A673 (cell line): Measurements from ENCODE around the gene INPP4B. TPM values are rescaled to one million over a fixed set of nuclear protein-coding genes. Genes with fewer than 3 reads are reported as not detected.

Experiments used
- BruUV-seq: library from RNA; stranded (reverse); fragments of 400-500 nt; replicated peaks from 2 replicates; lab custom pipeline; 2021; lab: Mats Ljungman, UMichigan
- CTCF ChIA-PET: fragments of 300-600 bp; sonication (Branson Sonifier 250); formaldehyde crosslinking; loops from one replicate; lab custom pipeline; 2022; ENCODE audit warnings: antibody characterized with exemption; lab: Charles Lee
- POLR2A ChIA-PET: fragments of 300-600 bp; sonication (Branson Sonifier 250); formaldehyde crosslinking; loops from one replicate; lab custom pipeline; 2022; ENCODE audit warnings: antibody characterized with exemption; ENCODE audit not compliant: low non-redundant PET; lab: Charles Lee
- DNase-seq: peaks from one replicate; pipeline ENCODE4 v3.0.0-alpha.2; 2015; ENCODE audit warnings: low spot score
- H3K27ac ChIP-seq: fragments of 200-600 bp; sonication (generic); 2 replicates; pipeline ENCODE4 v1.5.1; 2016; ENCODE audit warnings: mixed run types, low read depth, mild to moderate bottlenecking, mixed read lengths, antibody characterized with exemption, low read length; ENCODE audit not compliant: poor library complexity, severe bottlenecking
- H3K27me3 ChIP-seq: fragments of 200-600 bp; sonication (generic); replicated peaks from 2 replicates; pipeline ENCODE4 v1.6.1; 2017; ENCODE audit warnings: mixed run types, low read depth, mild to moderate bottlenecking, mixed read lengths, antibody characterized with exemption, low read length; ENCODE audit not compliant: insufficient read depth, poor library complexity
- H3K36me3 ChIP-seq: fragments of 200-600 bp; sonication (generic); 2 replicates; pipeline ENCODE4 v1.6.1; 2016; ENCODE audit warnings: mixed run types, mild to moderate bottlenecking, mixed read lengths, antibody characterized with exemption, low read length; ENCODE audit not compliant: insufficient read depth, poor library complexity, severe bottlenecking
- H3K4me1 ChIP-seq: fragments of 200-600 bp; sonication (generic); 2 replicates; pipeline ENCODE4 v1.6.1; 2017; ENCODE audit warnings: mixed run types, mild to moderate bottlenecking, mixed read lengths, antibody characterized with exemption, low read length; ENCODE audit not compliant: insufficient read depth, poor library complexity, severe bottlenecking
- H3K4me3 ChIP-seq: fragments of 200-600 bp; sonication (generic); 2 replicates; pipeline ENCODE4 v1.5.1; 2016; ENCODE audit warnings: low read depth, mixed run types, mild to moderate bottlenecking, mixed read lengths, low read length; ENCODE audit not compliant: poor library complexity, severe bottlenecking
- H3K9me3 ChIP-seq: fragments of 200-600 bp; sonication (generic); 2 replicates; pipeline ENCODE4 v1.6.1; 2016; ENCODE audit warnings: mixed run types, low read depth, mild to moderate bottlenecking, mixed read lengths, antibody characterized with exemption, low read length; ENCODE audit not compliant: poor library complexity, severe bottlenecking
- CTCF ChIP-seq: fragments of 300-800, 200-600 bp; sonication (generic); conservative IDR thresholded peaks from 2 replicates; pipeline ENCODE4 v1.5.1; 2017; ENCODE audit warnings: low read depth, mild to moderate bottlenecking, antibody characterized with exemption, low read length, moderate library complexity, mixed read lengths
- EZH2 ChIP-seq: fragments of 200-600 bp; sonication (generic); IDR thresholded peaks from 2 replicates; pipeline ENCODE4 v1.6.1; 2017; ENCODE audit warnings: borderline replicate concordance, low read depth, mild to moderate bottlenecking, mixed read lengths, antibody characterized with exemption, low read length; ENCODE audit not compliant: poor library complexity, severe bottlenecking
- intact Hi-C: fragments of 100-400 bp; cut with micrococcal nuclease; formaldehyde crosslinking; loops from one replicate; pipeline ENCODE4 v1.10.0; 2022; ENCODE audit not compliant: unreplicated experiment
- total RNA-seq: library from RNA; stranded (reverse); gene quantifications from 2 replicates; pipeline ENCODE4 v1.2.3, GENCODE V29; 2021

Gene INPP4B
- total RNA-seq, 1 experiment from 2014 or later: 13.1 TPM

DNA sequence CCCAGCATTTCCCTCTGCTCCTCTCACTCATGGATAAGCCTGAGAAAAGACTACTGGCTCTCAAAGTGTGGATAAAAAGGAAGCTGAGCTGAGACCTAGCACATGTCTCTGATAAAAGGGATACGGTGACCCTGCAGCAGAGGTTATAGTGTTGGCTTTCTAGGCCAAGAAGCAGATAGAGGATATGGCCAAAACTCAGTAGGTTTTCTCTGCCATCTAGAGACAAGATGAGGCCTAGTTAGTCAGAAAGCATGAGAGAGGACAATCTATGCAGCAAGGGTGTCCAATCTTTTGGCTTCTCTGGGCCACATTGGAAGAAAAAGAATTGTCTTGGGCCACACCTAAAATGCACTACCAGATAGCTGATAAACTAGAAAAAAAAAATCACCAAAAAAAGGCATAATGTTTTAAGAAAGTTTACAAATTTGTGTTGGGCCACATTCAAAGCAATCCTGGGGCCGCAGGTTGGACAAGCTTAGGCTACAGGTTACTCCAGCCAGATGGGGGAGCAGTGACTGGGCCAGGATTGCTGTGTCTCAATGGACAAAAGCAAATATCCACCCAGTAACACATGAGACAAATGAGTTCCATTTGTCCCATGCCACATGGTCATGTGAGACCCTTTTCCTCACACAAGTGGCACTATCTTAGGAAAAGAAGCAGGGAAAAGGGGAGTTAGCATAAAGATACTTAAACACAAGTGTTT, 411.4 kb downstream of the INPP4B start:
- Histone ChIP-seq H3K4me1 (no peaks in the 10 kb centered on the region), H3K4me3 (no peak overlapping the region), H3K27ac (no peak overlapping the region), H3K36me3 (no peaks in the 10 kb centered on the region), H3K9me3 (no peaks in the 10 kb centered on the region), H3K27me3 (no peaks in the 10 kb centered on the region)
- CTCF ChIA-PET: no interaction called here
- POLR2A ChIA-PET: interaction anchor here (0.6 kb wide), 1 partner anchor 253 kb away, joined by 3 read pairs; no protein-coding TSS in a partner anchor
- intact Hi-C loops: no loop called here
- no peak for DNase-seq
- no TSS peak for BruUV-seq
- no peak for TF ChIP-seq EZH2
- 0 out of 2 replicates have a peak, but pooled peaks have one; percentile 11 for TF ChIP-seq CTCF

DNA sequence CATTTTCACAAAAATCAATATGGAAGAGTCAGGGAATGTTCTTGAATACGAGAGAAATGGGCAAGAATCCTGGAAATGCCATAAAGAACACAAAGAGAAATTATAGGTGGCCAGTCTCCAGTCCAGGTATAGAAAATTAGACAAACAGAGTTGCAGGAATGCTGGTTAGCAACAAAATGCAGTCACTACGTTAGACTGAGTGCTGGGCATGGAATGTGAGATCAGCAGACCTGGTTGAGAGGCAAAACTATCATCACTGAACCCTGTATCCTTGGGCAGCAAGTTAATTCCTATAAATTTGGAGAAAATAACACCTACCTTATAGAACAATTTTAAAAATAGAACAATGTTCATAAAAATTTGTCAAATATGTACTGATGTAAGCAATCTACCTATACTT, 417.4 kb downstream of the INPP4B start:
- no peak for DNase-seq
- Histone ChIP-seq H3K36me3 (no peaks in the 10 kb centered on the region), H3K27me3 (no peaks in the 10 kb centered on the region), H3K27ac (no peak overlapping the region), H3K9me3 (no peaks in the 10 kb centered on the region), H3K4me3 (no peak overlapping the region), H3K4me1 (peaks cover 16% of the 10 kb centered on the region)
- no TSS peak for BruUV-seq
- POLR2A ChIA-PET: no interaction called here
- no peak for TF ChIP-seq EZH2
- no peak for TF ChIP-seq CTCF
- intact Hi-C loops: no loop called here
- CTCF ChIA-PET: no interaction called here

DNA sequence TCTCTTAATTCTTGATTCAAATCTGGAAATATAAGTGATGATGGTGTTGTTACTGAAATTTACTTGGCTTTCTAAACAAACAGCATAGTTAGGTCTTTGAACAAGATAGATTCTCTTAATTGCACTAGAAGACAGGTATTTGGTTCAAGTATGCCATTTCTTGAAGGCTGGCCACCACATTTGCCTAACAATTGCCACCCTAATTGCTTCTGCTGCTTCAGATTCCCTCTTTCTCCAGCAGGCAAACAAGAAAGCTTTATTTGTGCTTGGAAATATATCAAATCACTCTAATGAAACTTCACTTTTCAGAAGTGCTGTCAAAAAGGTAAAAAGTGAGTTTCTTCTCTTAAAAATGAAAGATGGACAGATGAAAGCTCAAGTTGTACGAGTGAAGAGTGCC, 418.6 kb downstream of the INPP4B start:
- Histone ChIP-seq H3K4me1 (peaks cover 28% of the 10 kb centered on the region), H3K36me3 (no peaks in the 10 kb centered on the region), H3K4me3 (no peak overlapping the region), H3K27ac (no peak overlapping the region), H3K9me3 (no peaks in the 10 kb centered on the region), H3K27me3 (no peaks in the 10 kb centered on the region)
- BruUV-seq: no TSS peak
- no peak for TF ChIP-seq EZH2
- no peak for TF ChIP-seq CTCF
- ChIA-PET CTCF (no interaction called here), POLR2A (no interaction called here)
- no peak for DNase-seq
- intact Hi-C loops: no loop called here
